22Rv1 (cell line): ENCODE data around the gene DOC2B.
"Not testable (repeated sequence)": the region's sequence is repeated elsewhere in the genome, so short reads cannot be mapped to it uniquely, and the experiment has no call there.

ENCODE experiments used
- H3K27ac ChIP-seq: fragments of 450-650 bp; 2 replicates; pipeline ENCODE4 v1.5.1; 2017
- CTCF ChIP-seq: fragments of 450-650 bp; IDR thresholded peaks from 2 replicates; pipeline ENCODE4 v1.5.1; 2017; ENCODE audit warnings: mild to moderate bottlenecking
- ZFX ChIP-seq: fragments of 450-650 bp; IDR thresholded peaks from 2 replicates; pipeline ENCODE4 v1.6.1; 2017; ENCODE audit warnings: antibody characterized with exemption, borderline replicate concordance

DOC2B gene

GRCh38 chr17:145671-146541 lies 35.5 kb downstream of the DOC2B start:
- no peak for TF ChIP-seq ZFX
- TF ChIP-seq CTCF, result no peak
- no peak overlapping the region for H3K27ac ChIP-seq

GRCh38 chr17:144936-145670 lies 36.3 kb downstream of the DOC2B start:
- TF ChIP-seq CTCF, result no peak
- no peak for TF ChIP-seq ZFX

GRCh38 chr17:143785-144281 lies 37.6 kb downstream of the DOC2B start:
- no peak overlapping the region for H3K27ac ChIP-seq
- peak; percentile 86 for TF ChIP-seq CTCF
- TF ChIP-seq ZFX, result no peak

More at GRCh38 chr17:144936-145670, 36.3 kb downstream of the DOC2B start:
- H3K27ac ChIP-seq, result no peak overlapping the region

- no peak for TF ChIP-seq CTCF
- no peak for TF ChIP-seq ZFX
- no peak overlapping the region for H3K27ac ChIP-seq
These were observed 38.3 kb downstream of the DOC2B start for GRCh38 chr17:142876-143784.

- no peak overlapping the region for H3K27ac ChIP-seq
- no peak for TF ChIP-seq CTCF
- TF ChIP-seq ZFX, result no peak
These were observed 39.3 kb downstream of the DOC2B start for GRCh38 chr17:142102-142661.

- H3K27ac ChIP-seq, result not testable (repeated sequence)
These were observed 41.8 kb downstream of the DOC2B start for GRCh38 chr17:139401-140205.

- H3K27ac ChIP-seq, result not testable (repeated sequence)
These were observed 44.2 kb downstream of the DOC2B start, which contains the start of gene SCGB1C2 for GRCh38 chr17:137166-137807. SCGB1C2 (plus strand) TSS chr17:137569; CDS start chr17:137591, 22 bp downstream.

GRCh38 chr17:136531-136930 lies 44.9 kb downstream of the DOC2B start:
- H3K27ac ChIP-seq, result not testable (repeated sequence)

GRCh38 chr17:135895-136294 lies 45.6 kb downstream of the DOC2B start:
- not testable (repeated sequence) for H3K27ac ChIP-seq

GRCh38 chr17:135022-135421 lies 46.4 kb downstream of the DOC2B start:
- H3K27ac ChIP-seq, result not testable (repeated sequence)
